A549 (cell line): ENCODE results near the gene RPS6KA2. TPM values are rescaled to one million over a fixed set of nuclear protein-coding genes. Genes with fewer than 3 reads are reported as not detected.
"Not testable (repeated sequence)": the region's sequence is repeated elsewhere in the genome, so short reads cannot be mapped to it uniquely, and the experiment has no call there.

Experiments used
- ATAC-seq, 2 experiments: fragments of 200-7000 bp in 1 of 2; fragments of >200 bp in 1 of 2; cut with Nextera tagmentation in 1 of 2; cut with Tn5 transposase in 1 of 2; 3 replicates each; pipeline versions ENCODE4 v1.8.0 to v1.9.1; 2018 to 2020; ENCODE audit warnings: mild to moderate bottlenecking in 1 of 2, moderate library complexity in 1 of 2
- CTCF ChIA-PET: fragments of 300-600 bp; sonication (Branson Sonifier 250); formaldehyde crosslinking; extraction: SDS; loops from one replicate; lab custom pipeline; 2021; ENCODE audit warnings: antibody characterized with exemption, inconsistent platforms; lab: Yijun Ruan, JAX
- POLR2A ChIA-PET: fragments of 350-600 bp; formaldehyde crosslinking; extraction: SDS; loops from one replicate; lab custom pipeline; 2021; ENCODE audit warnings: antibody characterized with exemption, inconsistent platforms; lab: Yijun Ruan, JAX
- DNase-seq, 2 experiments: peaks; one replicate each; pipeline versions ENCODE4 v3.0.0 to v3.0.0-alpha.2; 2011 to 2016; ENCODE audit warnings: low read depth in 1 of 2, low spot score in 1 of 2
- FAIRE-seq: peaks from 2 replicates; lab custom pipeline; 2011; peaks lifted over from hg19 to GRCh38; lab: Jason Lieb, UNC
- H3K27ac ChIP-seq, 2 experiments: fragments of >200 bp; sonication (Bioruptor Twin); formaldehyde crosslinking; 3 replicates each; pipeline ENCODE4 v1.5.1; 2016 to 2017
- H3K4me1 ChIP-seq: fragments of >200 bp; sonication (Bioruptor Twin); formaldehyde crosslinking; 3 replicates; pipeline ENCODE4 v1.6.1; 2016
- H3K4me2 ChIP-seq: fragments of >200 bp; sonication (Bioruptor Twin); formaldehyde crosslinking; 3 replicates; pipeline ENCODE4 v1.6.1; 2016
- H3K4me3 ChIP-seq: fragments of >200 bp; sonication (Bioruptor Twin); formaldehyde crosslinking; 3 replicates; pipeline ENCODE4 v1.5.1; 2016
- H3K9me3 ChIP-seq: fragments of >200 bp; sonication (Bioruptor Twin); formaldehyde crosslinking; 3 replicates; pipeline ENCODE4 v1.6.1; 2016
- BCL3 ChIP-seq: fragments of >200 bp; sonication (Bioruptor Twin); formaldehyde crosslinking; IDR thresholded peaks from 3 replicates; pipeline ENCODE4 v1.6.1; 2016
- CBX2 ChIP-seq: fragments of 200-600 bp; sonication (generic); IDR thresholded peaks from 2 replicates; pipeline ENCODE4 v1.6.1; 2016; ENCODE audit warnings: low read depth, mild to moderate bottlenecking, borderline replicate concordance
- CBX8 ChIP-seq: fragments of 200-600 bp; sonication (generic); IDR thresholded peaks from 2 replicates; pipeline ENCODE4 v1.6.1; 2016
- CHD2 ChIP-seq: fragments of 150-350 bp; IDR thresholded peaks from 2 replicates; pipeline ENCODE4 v1.6.1; 2014; ENCODE audit warnings: low read length; ENCODE audit not compliant: partially characterized antibody
- EHF ChIP-seq: fragments of 250-450 bp; sonication (Bioruptor Pico); IDR thresholded peaks from 2 replicates; pipeline ENCODE4 v1.5.0; 2020; ENCODE audit warnings: mild to moderate bottlenecking
- EHMT2 ChIP-seq: fragments of 200-600 bp; sonication (generic); IDR thresholded peaks from 2 replicates; pipeline ENCODE4 v1.6.1; 2016; ENCODE audit warnings: antibody characterized with exemption, low read depth, mild to moderate bottlenecking, moderate library complexity
- HOXA7 ChIP-seq: fragments of 250-450 bp; sonication (Bioruptor Pico); IDR thresholded peaks from 2 replicates; pipeline ENCODE4 v1.5.0; 2020; ENCODE audit warnings: mild to moderate bottlenecking, moderate library complexity
- JUN ChIP-seq, 2 experiments: fragments of >200 bp; sonication (Bioruptor Twin); formaldehyde crosslinking; IDR thresholded peaks; 2 replicates in 1 of 2; 3 replicates in 1 of 2; pipeline ENCODE4 v1.6.1; 2016 to 2017
- KDM1A ChIP-seq: fragments of 200-600 bp; sonication (generic); IDR thresholded peaks from 2 replicates; pipeline ENCODE4 v1.6.1; 2016; ENCODE audit warnings: low read depth, mild to moderate bottlenecking
- MAX ChIP-seq: IDR thresholded peaks from 2 replicates; pipeline ENCODE4 v1.6.1; 2012
- PHF8 ChIP-seq: fragments of 200-600 bp; sonication (generic); IDR thresholded peaks from 2 replicates; pipeline ENCODE4 v1.6.1; 2016; ENCODE audit warnings: low read depth, mild to moderate bottlenecking, antibody characterized with exemption, moderate library complexity, borderline replicate concordance
- POLR2AphosphoS2 ChIP-seq: conservative IDR thresholded peaks from 2 replicates; pipeline ENCODE4 v1.6.1; 2012; ENCODE audit warnings: low read length, improper control_type of control experiment, inconsistent platforms
- RAD21 ChIP-seq, 2 experiments: fragments of >200 bp in 1 of 2; sonication (Bioruptor Twin) in 1 of 2; formaldehyde crosslinking in 1 of 2; IDR thresholded peaks in 1 of 2; conservative IDR thresholded peaks in 1 of 2; 2 replicates in 1 of 2; 3 replicates in 1 of 2; pipeline ENCODE4 v1.6.1; 2012 to 2018; ENCODE audit warnings: inconsistent platforms in 1 of 2
- RFX5 ChIP-seq: fragments of 450-650 bp; IDR thresholded peaks from 2 replicates; pipeline ENCODE4 v1.7.1; 2014; ENCODE audit warnings: antibody characterized with exemption, mild to moderate bottlenecking, moderate library complexity
- SREBF2 ChIP-seq: fragments of 450-650 bp; IDR thresholded peaks from 2 replicates; pipeline ENCODE4 v1.6.1; 2014; ENCODE audit warnings: mild to moderate bottlenecking, moderate library complexity
- TFCP2L1 ChIP-seq: fragments of 250-450 bp; sonication (Bioruptor Pico); IDR thresholded peaks from 2 replicates; pipeline ENCODE4 v1.5.0; 2021; ENCODE audit warnings: mild to moderate bottlenecking
- TP53 ChIP-seq: fragments of 250-450 bp; sonication (Bioruptor Pico); IDR thresholded peaks from 2 replicates; pipeline ENCODE4 v1.5.0; 2021; ENCODE audit warnings: mild to moderate bottlenecking, moderate library complexity
- WGBS: methylation state at CpG from one replicate; pipeline ENCODE4 v1.1.6; 2017; ENCODE audit errors: missing lambda C conversion rate; 5-methylcytosine and 5-hydroxymethylcytosine counted together
- polyA plus RNA-seq, 4 experiments: library from polyadenylated mRNA; depleted of rRNA in 3 of 4; stranded (reverse); fragments of >200 nt; fragmentation: RNase III in 1 of 4; extraction: RNeasy Plus Mini Kit Qiagen cat#74134 plus additional on column Dnase treatment in 1 of 4; gene quantifications; 2 replicates in 3 of 4; 3 replicates in 1 of 4; pipeline ENCODE4 v1.2.3, GENCODE V29; 2011 to 2017
- TF ChIP-seq, protein P1 (sequence below): fragments of >200 bp; sonication (Bioruptor Twin); formaldehyde crosslinking; IDR thresholded peaks from 2 replicates; pipeline ENCODE4 v1.6.1; 2016
- TF ChIP-seq, protein P2 (sequence below): fragments of 200-600 bp; sonication (generic); IDR thresholded peaks from 2 replicates; pipeline ENCODE4 v1.6.1; 2016; ENCODE audit warnings: antibody characterized with exemption, mild to moderate bottlenecking, moderate library complexity

The RPS6KA2 gene
- polyA plus RNA-seq, 2 of the 4 experiments (the other 2 are of a cell fraction): 0.19 TPM; not detected in 1

DNA sequence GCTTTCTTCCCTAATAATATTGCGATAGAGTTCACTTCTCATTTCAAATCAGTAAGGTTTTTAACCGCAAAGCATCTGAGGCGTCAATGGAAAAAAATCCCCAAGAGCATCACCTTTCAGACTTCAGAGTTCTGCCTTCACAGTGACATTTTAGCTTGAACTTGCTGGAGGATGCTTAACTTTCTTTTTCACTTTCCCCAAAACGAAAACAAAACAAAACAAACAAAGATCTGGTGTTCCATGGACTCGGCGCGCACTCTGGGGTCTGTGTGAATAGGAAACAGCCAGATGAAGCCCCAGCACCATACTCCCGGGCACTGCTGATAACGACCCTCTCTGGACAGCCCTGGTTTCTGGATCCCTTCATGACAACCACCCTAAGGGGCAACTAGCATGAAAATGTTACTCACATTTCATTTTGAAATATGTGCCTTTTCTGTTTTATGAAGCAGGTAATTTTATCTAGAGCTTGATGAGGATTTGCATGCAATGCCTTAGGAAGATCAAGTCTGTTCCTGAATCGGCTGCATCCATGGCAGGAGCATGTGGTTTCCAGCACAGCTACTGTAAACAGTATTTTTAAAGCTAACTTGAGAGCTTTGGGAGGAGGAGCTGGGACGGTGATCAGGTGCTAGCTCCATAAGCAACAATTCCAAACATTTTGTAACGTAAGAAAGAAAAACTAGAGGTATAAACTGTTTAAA is 85.0 kb downstream of the RPS6KA2 start:
- no peak overlapping the region for H3K4me3 ChIP-seq
- H3K27ac ChIP-seq: no peak overlapping the region
- FAIRE-seq (no peak), ATAC-seq (no peak), DNase-seq (no peak)
- WGBS: 59% methylated on average over 12 of the region's 12 CpGs
- H3K4me2 ChIP-seq: no peak overlapping the region
- no peaks in the 10 kb centered on the region for H3K4me1 ChIP-seq
- ChIA-PET POLR2A (no interaction called here), CTCF (no interaction called here)
- no peaks in the 10 kb centered on the region for H3K9me3 ChIP-seq
- TF ChIP-seq CBX8 (0 out of 2 replicates have a peak, but pooled peaks have one; percentile 47), EHMT2 (no peak)

- ATAC-seq: no peak
- TF ChIP-seq CBX2 (no peak), RFX5 (no peak), JUN (IDR thresholded peaks at IDR 0.05) (no peak), BCL3 (no peak), TP53 (CRISPR knock-in tag) (no peak), PHF8 (no peak)
- TF ChIP-seq, protein P1, sequence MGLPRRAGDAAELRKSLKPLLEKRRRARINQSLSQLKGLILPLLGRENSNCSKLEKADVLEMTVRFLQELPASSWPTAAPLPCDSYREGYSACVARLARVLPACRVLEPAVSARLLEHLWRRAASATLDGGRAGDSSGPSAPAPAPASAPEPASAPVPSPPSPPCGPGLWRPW: no peak
- WGBS: 72% methylated on average over 12 of the region's 12 CpGs
- Histone ChIP-seq H3K4me2 (no peak overlapping the region), H3K9me3 (no peaks in the 10 kb centered on the region), H3K4me3 (no peak overlapping the region), H3K27ac (no peak overlapping the region), H3K4me1 (no peaks in the 10 kb centered on the region)
- ChIA-PET CTCF (no interaction called here), POLR2A (no interaction called here)
- FAIRE-seq: no peak
- DNase-seq: no peak
Observed at GRCh38 chr6:166541366-166541765, 85.7 kb downstream of the RPS6KA2 start.

- no peaks in the 10 kb centered on the region for H3K4me1 ChIP-seq
- H3K9me3 ChIP-seq: no peaks in the 10 kb centered on the region
- ChIA-PET POLR2A (no interaction called here), CTCF (no interaction called here)
- DNase-seq (no peak), FAIRE-seq (no peak), ATAC-seq (no peak)
- no peak overlapping the region for H3K4me3 ChIP-seq
- WGBS: 53% methylated on average over 18 of the region's 18 CpGs
- H3K4me2 ChIP-seq: no peak overlapping the region
- H3K27ac ChIP-seq: no peak overlapping the region
- TF ChIP-seq HOXA7 (CRISPR knock-in tag) (no peak), CHD2 (no peak)
Observed at GRCh38 chr6:166540631-166541331, 86.3 kb downstream of the RPS6KA2 start.

DNA sequence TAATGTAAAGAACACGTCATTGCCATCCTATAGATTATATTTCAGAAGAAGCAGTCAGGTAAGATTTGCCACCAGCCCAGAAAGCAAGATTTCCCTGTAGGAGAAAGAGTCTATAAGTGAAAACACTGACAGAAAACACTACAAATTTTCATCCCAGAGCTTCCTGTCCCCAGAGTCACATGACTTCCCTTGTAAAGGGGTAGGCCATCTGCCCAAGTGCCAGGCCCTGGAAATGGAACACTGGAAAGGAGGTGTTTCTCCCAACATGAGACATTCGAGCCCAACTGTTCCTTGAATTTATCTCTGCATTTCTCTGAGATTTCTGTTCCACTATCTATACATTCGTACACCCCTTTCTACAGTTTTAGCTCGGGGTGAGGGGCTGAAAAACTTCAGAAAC is 87.5 kb downstream of the RPS6KA2 start:
- Histone ChIP-seq H3K4me3 (no peak overlapping the region), H3K4me2 (no peak overlapping the region), H3K27ac (no peak overlapping the region), H3K9me3 (no peaks in the 10 kb centered on the region), H3K4me1 (no peaks in the 10 kb centered on the region)
- FAIRE-seq (no peak), DNase-seq (no peak), ATAC-seq (no peak)
- ChIA-PET POLR2A (no interaction called here), CTCF (no interaction called here)
- 31% methylated on average over 4 of the region's 4 CpGs for WGBS
- TF ChIP-seq SREBF2: no peak
- TF ChIP-seq EHF (CRISPR knock-in tag): no peak
- TF ChIP-seq POLR2AphosphoS2: no peak
- no peak for TF ChIP-seq KDM1A
- no peak for TF ChIP-seq TFCP2L1
- TF ChIP-seq, protein P2, sequence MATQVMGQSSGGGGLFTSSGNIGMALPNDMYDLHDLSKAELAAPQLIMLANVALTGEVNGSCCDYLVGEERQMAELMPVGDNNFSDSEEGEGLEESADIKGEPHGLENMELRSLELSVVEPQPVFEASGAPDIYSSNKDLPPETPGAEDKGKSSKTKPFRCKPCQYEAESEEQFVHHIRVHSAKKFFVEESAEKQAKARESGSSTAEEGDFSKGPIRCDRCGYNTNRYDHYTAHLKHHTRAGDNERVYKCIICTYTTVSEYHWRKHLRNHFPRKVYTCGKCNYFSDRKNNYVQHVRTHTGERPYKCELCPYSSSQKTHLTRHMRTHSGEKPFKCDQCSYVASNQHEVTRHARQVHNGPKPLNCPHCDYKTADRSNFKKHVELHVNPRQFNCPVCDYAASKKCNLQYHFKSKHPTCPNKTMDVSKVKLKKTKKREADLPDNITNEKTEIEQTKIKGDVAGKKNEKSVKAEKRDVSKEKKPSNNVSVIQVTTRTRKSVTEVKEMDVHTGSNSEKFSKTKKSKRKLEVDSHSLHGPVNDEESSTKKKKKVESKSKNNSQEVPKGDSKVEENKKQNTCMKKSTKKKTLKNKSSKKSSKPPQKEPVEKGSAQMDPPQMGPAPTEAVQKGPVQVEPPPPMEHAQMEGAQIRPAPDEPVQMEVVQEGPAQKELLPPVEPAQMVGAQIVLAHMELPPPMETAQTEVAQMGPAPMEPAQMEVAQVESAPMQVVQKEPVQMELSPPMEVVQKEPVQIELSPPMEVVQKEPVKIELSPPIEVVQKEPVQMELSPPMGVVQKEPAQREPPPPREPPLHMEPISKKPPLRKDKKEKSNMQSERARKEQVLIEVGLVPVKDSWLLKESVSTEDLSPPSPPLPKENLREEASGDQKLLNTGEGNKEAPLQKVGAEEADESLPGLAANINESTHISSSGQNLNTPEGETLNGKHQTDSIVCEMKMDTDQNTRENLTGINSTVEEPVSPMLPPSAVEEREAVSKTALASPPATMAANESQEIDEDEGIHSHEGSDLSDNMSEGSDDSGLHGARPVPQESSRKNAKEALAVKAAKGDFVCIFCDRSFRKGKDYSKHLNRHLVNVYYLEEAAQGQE: no peak
- TF ChIP-seq BCL3: no peak
- no peak for TF ChIP-seq MAX
- no peak for TF ChIP-seq EHMT2
- TF ChIP-seq RAD21 (conservative IDR thresholded peaks at IDR 0.05 in 1 of 2, IDR thresholded peaks at IDR 0.05 in 1 of 2): no peak

- H3K4me1 ChIP-seq, H3K4me2 ChIP-seq, FAIRE-seq, CTCF ChIA-PET, H3K9me3 ChIP-seq, DNase-seq, H3K4me3 ChIP-seq, ATAC-seq, POLR2A ChIA-PET, H3K27ac ChIP-seq: not testable (repeated sequence)
- 74% methylated on average over 8 of the region's 9 CpGs for WGBS
Observed at GRCh38 chr6:166539011-166539385, 88.1 kb downstream of the RPS6KA2 start.
